D721Med (cell line): ENCODE measurements around the gene B3GAT3.
"Not testable (repeated sequence)": the region's sequence is repeated elsewhere in the genome, so short reads cannot be mapped to it uniquely, and the experiment has no call there.

Experiments
- DNase-seq: peaks from one replicate; pipeline ENCODE4 v3.0.0; 2011; ENCODE audit warnings: low spot score; ENCODE audit not compliant: insufficient read length
- FAIRE-seq: peaks from 2 replicates; lab custom pipeline; 2011; peaks lifted over from hg19 to GRCh38; lab: Jason Lieb, UNC
- CTCF ChIP-seq: IDR thresholded peaks from 2 replicates; pipeline ENCODE4 v1.5.1; 2012; ENCODE audit warnings: mild to moderate bottlenecking, control low read depth; ENCODE audit not compliant: insufficient read depth; ENCODE audit errors: missing control alignments

Gene B3GAT3

GRCh38 chr11:62665075-62665598 lies 43.4 kb upstream of the B3GAT3 start, which contains the start of the genes C11orf98 and CSKMT:
C11orf98 (minus strand) TSS chr11:62665210; CDS start chr11:62665169, 41 bp downstream.
CSKMT (plus strand) TSS chr11:62665312; CDS start chr11:62665880, 568 bp downstream.
- DNase-seq = peak; percentile 91
- TF ChIP-seq CTCF = no peak
- no peak for FAIRE-seq

- no peak for TF ChIP-seq CTCF
- no peak for DNase-seq
- FAIRE-seq = no peak
Observed at GRCh38 chr11:62664405-62665074, 42.8 kb upstream of the B3GAT3 start.

GRCh38 chr11:62656796-62657429 lies 35.1 kb upstream of the B3GAT3 start:
- no peak for FAIRE-seq
- TF ChIP-seq CTCF = no peak

GRCh38 chr11:62654297-62654696 lies 32.5 kb upstream of the B3GAT3 start:
- no peak for DNase-seq
- no peak for FAIRE-seq
- no peak for TF ChIP-seq CTCF

More at GRCh38 chr11:62656796-62657429, 35.1 kb upstream of the B3GAT3 start:
- DNase-seq = no peak

GRCh38 chr11:62652161-62653006 lies 30.6 kb upstream of the B3GAT3 start:
- FAIRE-seq (no peak), DNase-seq (no peak)
- TF ChIP-seq CTCF = no peak

- FAIRE-seq, DNase-seq: not testable (repeated sequence)
Observed at GRCh38 chr11:62650283-62650682, 28.5 kb upstream of the B3GAT3 start.

- FAIRE-seq = no peak
- no peak for DNase-seq
- TF ChIP-seq CTCF = no peak
Observed at GRCh38 chr11:62649486-62649885, 27.7 kb upstream of the B3GAT3 start.
